ENCODE data around the gene INO80B. TPM values are rescaled to one million over a fixed set of nuclear protein-coding genes. Genes with fewer than 3 reads are reported as not detected.
"Not testable (repeated sequence)": the region's sequence is repeated elsewhere in the genome, so short reads cannot be mapped to it uniquely, and the experiment has no call there.

INO80B gene
- total and polyA plus RNA-seq, 2 donors (not counting 1 experiment from before 2014, with no cell fraction given) = 6.9 to 13.0 TPM

GRCh38 chr2:74482801-74483674 is 28.2 kb downstream of the INO80B start, which contains the start of the genes CCDC142 and TTC31:
TSS of gene CCDC142 (minus strand) at chr2:74482998. CDS start at chr2:74482837, 161 bp downstream.
TSS of gene TTC31 (plus strand) at chr2:74483081. CDS start at chr2:74483096, 15 bp downstream.
- H3K4me2 ChIP-seq (ENCODE audit: extremely low read depth, insufficient read depth, low read length) = peak within 1 kb of the TSS; percentile 98
- H3K36me3 ChIP-seq (ENCODE audit: control insufficient read depth, insufficient read depth, low read length) = peaks cover 8% of the 10 kb centered on the region
- peak; percentile 93 to 96 for DNase-seq (ENCODE audit: low read depth in 2 of 2)
- H3K4me1 ChIP-seq (ENCODE audit: control insufficient read depth, extremely low read depth, insufficient read depth, low read length) = peaks cover 11% of the 10 kb centered on the region
- H3K27ac ChIP-seq (ENCODE audit: insufficient read depth, low read length) = peak within 1 kb of the TSS; percentile 85
- H3K4me3 ChIP-seq (replicated peaks in 1 of 4; ENCODE audit: control extremely low read depth in 1 of 4, insufficient read depth in 1 of 4, low read depth in 3 of 4, low read length in 4 of 4) = peak within 1 kb of the TSS; percentile 74 to 99 (median 86)
- H3K79me2 ChIP-seq (ENCODE audit: control insufficient read depth, insufficient read depth, low read length) = peaks cover 24% of the 10 kb centered on the region
- H2AFZ ChIP-seq (ENCODE audit: low read length) = peak within 1 kb of the TSS; percentile 99
- no peaks in the 10 kb centered on the region for H3K27me3 ChIP-seq (ENCODE audit: control insufficient read depth, insufficient read depth, low read length)
- H3K9ac ChIP-seq (ENCODE audit: insufficient read depth, low read length) = peak within 1 kb of the TSS; percentile 74
- no peaks in the 10 kb centered on the region for H3K9me3 ChIP-seq (ENCODE audit: control insufficient read depth, insufficient read depth, low read depth, low read length)
- no peaks in the 10 kb centered on the region for H4K20me1 ChIP-seq (ENCODE audit: control insufficient read depth, extremely low read depth, insufficient read depth, low read length)
- TF ChIP-seq EZH2 (IDR thresholded peaks at IDR 0.05; ENCODE audit: low read length, missing control alignments) = no peak
- TF ChIP-seq CTCF (conservative IDR thresholded peaks at IDR 0.05 in 1 of 2, IDR thresholded peaks at IDR 0.05 in 1 of 2; ENCODE audit: low read depth in 1 of 2, low read length in 2 of 2) = peak; percentile 85 to 89

- H3K27me3 ChIP-seq (ENCODE audit: control insufficient read depth, insufficient read depth, low read length); DNase-seq (ENCODE audit: low read depth in 2 of 2); H4K20me1 ChIP-seq (ENCODE audit: control insufficient read depth, extremely low read depth, insufficient read depth, low read length); H3K9me3 ChIP-seq (ENCODE audit: control insufficient read depth, insufficient read depth, low read depth, low read length); H3K27ac ChIP-seq (ENCODE audit: insufficient read depth, low read length); H3K36me3 ChIP-seq (ENCODE audit: control insufficient read depth, insufficient read depth, low read length): not testable (repeated sequence)
- peak overlapping the region; percentile 79 for H2AFZ ChIP-seq (ENCODE audit: low read length)
- H3K9ac ChIP-seq (ENCODE audit: insufficient read depth, low read length) = peak overlapping the region; percentile 45
- peaks cover 24% of the 10 kb centered on the region for H3K79me2 ChIP-seq (ENCODE audit: control insufficient read depth, insufficient read depth, low read length)
- H3K4me2 ChIP-seq (ENCODE audit: extremely low read depth, insufficient read depth, low read length) = peak overlapping the region; percentile 98
- peaks cover 11% of the 10 kb centered on the region for H3K4me1 ChIP-seq (ENCODE audit: control insufficient read depth, extremely low read depth, insufficient read depth, low read length)
- peak overlapping the region; percentile 74 to 99 (median 86) for H3K4me3 ChIP-seq (replicated peaks in 1 of 4; ENCODE audit: control extremely low read depth in 1 of 4, insufficient read depth in 1 of 4, low read depth in 3 of 4, low read length in 4 of 4)
Observed at GRCh38 chr2:74483675-74484164, 28.8 kb downstream of the INO80B start.

GRCh38 chr2:74486141-74486540 is 31.3 kb downstream of the INO80B start:
- Histone ChIP-seq H3K27ac (ENCODE audit: insufficient read depth, low read length) (no peak overlapping the region), H3K9ac (ENCODE audit: insufficient read depth, low read length) (no peak overlapping the region), H3K79me2 (ENCODE audit: control insufficient read depth, insufficient read depth, low read length) (peaks cover 16% of the 10 kb centered on the region), H3K9me3 (ENCODE audit: control insufficient read depth, insufficient read depth, low read depth, low read length) (no peaks in the 10 kb centered on the region), H2AFZ (ENCODE audit: low read length) (no peak overlapping the region), H3K4me2 (ENCODE audit: extremely low read depth, insufficient read depth, low read length) (no peak overlapping the region), H3K27me3 (ENCODE audit: control insufficient read depth, insufficient read depth, low read length) (no peaks in the 10 kb centered on the region), H4K20me1 (ENCODE audit: control insufficient read depth, extremely low read depth, insufficient read depth, low read length) (no peaks in the 10 kb centered on the region), H3K36me3 (ENCODE audit: control insufficient read depth, insufficient read depth, low read length) (peaks cover 8% of the 10 kb centered on the region), H3K4me3 (replicated peaks in 1 of 4; ENCODE audit: control extremely low read depth in 1 of 4, insufficient read depth in 1 of 4, low read depth in 3 of 4, low read length in 4 of 4) (no peak overlapping the region), H3K4me1 (ENCODE audit: control insufficient read depth, extremely low read depth, insufficient read depth, low read length) (peaks cover 6% of the 10 kb centered on the region)
- DNase-seq (ENCODE audit: low read depth in 2 of 2) = no peak
- TF ChIP-seq EZH2 (IDR thresholded peaks at IDR 0.05; ENCODE audit: low read length, missing control alignments) (no peak), CTCF (conservative IDR thresholded peaks at IDR 0.05 in 1 of 2, IDR thresholded peaks at IDR 0.05 in 1 of 2; ENCODE audit: low read depth in 1 of 2, low read length in 2 of 2) (no peak)

Data from fibroblast of lung (primary cell).